HG02852 (cell line): ENCODE results near the gene PXMP4.

Experiments
- ATAC-seq: cut with Tn5 transposase; IDR thresholded peaks from one replicate; pipeline ENCODE4 v1.9.1; 2021; ENCODE audit warnings: mild to moderate bottlenecking, moderate library complexity; ENCODE audit not compliant: unreplicated experiment

Gene PXMP4

DNA sequence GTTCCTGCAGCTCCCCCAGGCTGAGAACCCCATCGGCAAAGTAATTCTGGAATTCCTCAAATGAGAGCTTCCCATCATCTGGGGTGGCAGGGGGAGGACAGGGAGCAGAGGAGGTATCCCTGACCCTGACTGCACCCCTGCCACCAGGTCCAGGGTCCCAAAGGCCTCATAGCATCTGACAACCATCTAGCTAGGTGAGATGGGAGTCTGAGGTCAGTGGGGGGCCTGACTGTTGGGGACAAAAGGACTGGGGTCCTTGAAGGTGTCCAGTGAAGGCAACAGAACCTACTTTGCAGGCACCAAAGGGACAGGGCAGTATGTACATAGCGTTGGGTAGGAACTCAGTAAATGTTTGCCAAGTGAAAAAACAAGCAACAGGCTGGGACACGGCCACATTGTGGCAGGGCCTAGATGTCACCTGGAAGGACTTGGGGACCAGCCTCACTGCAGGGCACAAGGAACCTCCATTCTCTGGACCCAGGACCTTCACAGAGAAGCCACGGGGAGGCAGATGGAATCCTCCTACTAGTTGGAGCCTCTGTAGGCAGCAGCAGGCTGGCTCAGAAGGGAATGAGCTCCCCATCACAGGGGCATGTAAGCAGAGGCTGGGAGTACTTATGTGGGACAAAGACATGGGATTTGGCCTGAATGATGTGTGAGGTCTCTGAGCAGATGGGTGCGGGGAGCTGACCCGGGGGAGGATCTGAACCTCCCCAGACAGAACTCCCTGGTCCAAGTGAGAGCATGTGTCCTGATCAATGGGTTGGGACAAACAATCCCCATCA, 49.2 kb downstream of the PXMP4 start:
- no peak for ATAC-seq

DNA sequence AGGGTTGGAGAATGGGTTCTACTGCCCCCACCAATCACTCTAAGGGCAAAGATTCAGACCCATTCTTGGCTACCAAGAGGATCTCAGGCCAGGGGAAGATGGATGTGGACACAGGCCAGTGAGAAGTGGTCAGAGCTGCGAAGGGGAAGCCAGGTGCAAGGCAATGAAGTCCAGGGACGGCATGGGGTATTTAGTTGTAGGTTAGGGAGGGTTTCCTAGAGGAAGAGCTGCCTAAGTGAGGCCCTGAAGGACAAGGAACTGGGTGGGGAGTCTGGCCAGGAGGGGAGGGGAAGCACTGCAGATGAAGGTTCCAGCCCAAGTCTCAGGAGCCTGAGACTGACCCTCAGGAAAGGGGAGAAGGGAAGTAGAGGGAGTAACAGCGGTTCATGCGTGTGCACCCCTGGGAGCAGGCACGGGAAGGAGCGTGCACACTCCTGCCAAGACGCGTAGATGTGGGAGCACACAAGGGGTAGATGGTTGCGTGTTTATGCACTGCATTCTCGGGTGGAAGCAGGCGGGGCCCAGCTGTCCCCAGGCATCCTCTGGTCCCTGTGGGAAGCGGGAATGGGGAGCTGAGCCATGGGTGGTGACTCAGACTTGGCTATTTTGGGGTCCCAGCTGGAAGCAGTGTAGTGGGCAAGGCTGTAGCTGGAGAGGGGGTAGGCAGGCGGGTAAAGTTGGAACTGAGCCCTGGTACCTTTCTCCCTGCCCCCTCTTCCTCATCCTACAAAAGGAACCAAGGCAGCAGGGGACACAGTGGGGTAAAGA, 50.1 kb downstream of the PXMP4 start:
- no peak for ATAC-seq

DNA sequence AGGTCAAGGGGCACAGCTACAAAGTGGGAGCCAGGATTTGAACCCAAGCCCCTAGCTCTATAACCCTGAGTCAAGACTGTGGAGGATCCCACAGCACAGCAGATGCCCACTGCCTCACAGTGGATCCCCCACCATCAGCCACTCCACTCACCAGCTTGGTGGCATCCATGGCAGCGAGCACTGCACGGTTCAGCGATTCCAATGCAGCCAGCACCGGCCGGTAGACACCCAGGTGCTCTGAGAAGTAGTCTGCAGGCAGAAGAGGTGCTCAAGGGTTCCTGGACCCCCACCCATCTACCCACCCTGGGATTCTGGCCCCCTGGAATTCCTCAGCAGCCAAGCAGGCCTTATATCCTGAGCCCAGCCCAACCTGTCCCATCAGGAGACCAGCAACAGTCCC, 50.9 kb downstream of the PXMP4 start:
- ATAC-seq = no peak

DNA sequence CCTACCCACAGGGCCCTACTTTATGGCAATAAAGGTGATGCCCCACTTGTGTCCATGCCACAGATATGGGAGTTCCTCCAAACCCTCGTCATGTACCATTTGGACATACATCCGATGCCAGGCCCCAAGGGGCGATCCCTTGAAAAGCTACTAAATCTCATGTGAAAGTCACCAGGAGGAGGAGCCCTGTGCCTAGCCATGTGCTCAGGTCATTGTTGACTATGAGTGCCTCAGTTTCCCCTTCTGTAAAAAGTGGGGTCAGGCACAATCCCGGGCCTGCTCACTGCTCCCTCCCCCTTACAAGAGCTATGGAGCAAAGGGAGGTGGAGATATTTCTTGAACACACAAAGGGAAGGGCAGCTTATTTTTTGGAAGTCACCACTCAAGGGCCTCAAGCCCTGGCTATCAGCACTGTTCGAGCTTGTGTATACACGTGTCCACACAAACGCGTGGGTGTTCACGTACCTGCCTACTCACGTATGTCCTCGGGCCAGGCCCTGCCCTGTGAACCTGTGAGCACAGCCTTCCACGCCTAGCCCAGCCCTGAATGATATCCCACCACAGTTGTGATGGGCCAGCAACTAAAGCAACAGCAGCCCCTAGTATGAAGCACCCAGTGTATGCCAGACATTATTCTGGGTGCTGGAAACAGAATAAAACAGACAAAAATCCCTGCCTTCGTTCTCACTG, 51.5 kb downstream of the PXMP4 start:
- ATAC-seq = no peak

DNA sequence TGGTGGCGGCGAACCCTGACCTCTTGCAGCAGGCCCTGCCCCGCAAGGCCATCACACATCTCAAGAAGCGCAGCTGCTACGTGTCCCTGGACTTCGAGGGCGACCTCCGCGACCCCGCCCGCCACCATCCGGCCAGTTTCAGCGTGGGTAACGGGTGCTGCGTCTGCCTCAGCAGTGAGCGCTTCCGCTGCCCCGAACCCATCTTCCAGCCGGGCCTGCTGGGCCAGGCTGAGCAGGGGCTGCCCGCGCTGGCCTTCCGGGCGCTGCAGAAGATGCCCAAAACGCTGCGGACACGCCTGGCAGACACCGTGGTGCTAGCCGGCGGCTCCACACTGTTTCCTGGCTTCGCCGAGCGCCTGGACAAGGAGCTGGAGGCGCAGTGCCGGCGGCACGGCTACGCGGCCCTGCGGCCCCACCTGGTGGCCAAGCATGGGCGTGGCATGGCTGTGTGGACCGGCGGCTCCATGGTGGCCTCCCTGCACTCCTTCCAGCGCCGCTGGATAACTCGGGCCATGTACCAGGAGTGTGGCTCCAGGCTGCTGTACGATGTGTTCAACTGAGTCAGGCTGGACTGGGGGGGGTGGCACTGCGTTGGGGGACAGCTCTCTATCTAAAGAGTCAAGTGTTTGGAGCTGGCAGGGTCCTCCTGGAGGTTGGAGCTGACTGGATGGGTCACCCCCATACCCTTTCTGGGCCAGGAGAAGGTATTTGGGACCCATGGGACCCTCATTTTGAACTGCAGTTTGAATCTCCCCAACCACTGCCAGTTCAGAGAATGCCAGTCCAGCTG, 52.2 kb downstream of the PXMP4 start:
- ATAC-seq = peak; percentile 35

DNA sequence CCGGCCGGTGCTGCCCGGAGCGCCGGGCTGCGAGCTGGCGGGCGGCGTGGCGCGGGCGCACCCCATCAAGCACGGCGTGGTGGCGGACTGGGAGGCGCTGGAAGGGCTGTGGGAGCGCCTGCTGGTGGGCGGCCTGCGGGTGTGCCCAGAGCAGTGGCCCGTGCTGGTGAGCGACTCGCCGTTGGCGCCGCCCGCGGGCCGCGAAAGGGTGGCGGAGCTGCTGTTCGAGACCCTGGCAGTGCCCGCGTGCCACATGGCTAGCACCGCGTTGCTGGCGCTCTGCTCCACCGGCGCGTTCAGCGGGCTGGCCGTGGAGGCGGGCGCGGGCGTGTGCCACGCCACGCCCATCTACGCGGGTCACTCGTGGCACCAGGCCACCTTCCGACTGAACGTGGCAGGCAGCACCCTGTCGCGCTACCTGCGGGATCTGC, 52.9 kb downstream of the PXMP4 start:
- ATAC-seq = peak; percentile 18

DNA sequence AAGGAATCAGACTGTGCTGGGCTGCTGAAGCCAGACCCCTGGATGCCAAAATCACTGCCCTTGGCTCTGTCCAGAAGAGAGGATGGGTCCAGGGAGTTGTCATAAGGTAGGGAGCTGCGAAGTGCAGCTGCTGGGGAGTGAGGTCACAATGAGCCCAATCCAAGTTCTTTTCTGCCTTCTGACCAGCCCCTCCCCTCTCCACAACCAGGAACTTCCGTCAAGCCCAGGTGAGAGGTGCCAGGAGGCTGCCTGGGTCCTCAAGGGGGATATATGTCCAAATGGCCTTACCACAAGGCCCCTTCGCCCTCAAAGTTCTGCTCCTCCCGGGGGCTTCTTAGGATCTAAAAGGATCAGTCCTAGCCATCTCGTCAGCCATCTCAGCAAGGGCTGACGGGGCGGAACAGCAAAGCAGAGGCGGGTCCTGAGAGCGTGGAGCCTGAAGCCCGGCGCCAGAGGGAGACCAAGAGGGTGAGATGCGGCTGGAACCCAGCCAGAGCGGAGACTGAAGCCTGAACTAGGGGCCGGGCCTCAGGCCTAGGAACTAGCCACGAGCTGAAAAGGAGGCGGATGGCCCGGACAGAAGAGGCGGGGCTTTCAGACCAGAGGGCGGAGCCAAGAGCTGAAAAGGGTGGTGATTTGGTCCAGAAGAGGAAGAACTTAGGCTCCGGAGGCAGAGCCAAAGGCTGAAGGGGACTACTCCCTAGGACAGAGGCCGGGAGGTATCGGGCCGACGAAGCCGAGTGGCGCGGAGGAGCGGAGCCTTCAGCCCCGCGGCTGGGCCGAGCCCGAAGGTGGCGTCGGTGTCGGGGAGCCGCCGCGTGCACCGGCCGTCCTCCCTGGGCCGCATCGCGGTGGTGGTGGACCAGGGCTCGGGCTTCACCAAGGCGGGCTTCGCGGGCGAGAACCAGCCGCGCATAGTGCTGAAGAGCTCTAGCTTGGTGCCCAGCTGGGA, 53.5 kb downstream of the PXMP4 start, which contains the start of gene ACTL10:
TSS of gene ACTL10 (plus strand) at position 651 of the 952 bp plus-strand sequence. CDS start 555 bp downstream, outside the sequence.
- peak; percentile 60 for ATAC-seq

DNA sequence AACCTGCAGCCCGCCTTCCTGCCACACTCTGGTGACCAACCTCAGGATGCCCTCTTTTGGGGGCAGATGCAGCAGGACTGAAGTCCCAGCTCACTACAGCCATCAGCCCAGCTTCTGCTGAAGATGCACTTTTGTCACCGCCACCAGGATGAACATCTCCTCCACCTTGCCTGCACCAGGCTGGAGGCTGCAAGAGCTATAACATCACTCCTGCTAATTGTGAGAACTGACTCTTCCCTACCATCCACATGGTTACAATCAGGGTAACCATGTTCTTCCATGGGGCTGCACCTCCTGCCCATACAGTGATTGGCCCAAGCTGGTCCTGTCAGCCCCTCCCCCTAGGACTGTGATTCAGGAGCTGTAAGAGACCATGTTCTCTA, 55.4 kb downstream of the PXMP4 start:
- ATAC-seq = no peak

DNA sequence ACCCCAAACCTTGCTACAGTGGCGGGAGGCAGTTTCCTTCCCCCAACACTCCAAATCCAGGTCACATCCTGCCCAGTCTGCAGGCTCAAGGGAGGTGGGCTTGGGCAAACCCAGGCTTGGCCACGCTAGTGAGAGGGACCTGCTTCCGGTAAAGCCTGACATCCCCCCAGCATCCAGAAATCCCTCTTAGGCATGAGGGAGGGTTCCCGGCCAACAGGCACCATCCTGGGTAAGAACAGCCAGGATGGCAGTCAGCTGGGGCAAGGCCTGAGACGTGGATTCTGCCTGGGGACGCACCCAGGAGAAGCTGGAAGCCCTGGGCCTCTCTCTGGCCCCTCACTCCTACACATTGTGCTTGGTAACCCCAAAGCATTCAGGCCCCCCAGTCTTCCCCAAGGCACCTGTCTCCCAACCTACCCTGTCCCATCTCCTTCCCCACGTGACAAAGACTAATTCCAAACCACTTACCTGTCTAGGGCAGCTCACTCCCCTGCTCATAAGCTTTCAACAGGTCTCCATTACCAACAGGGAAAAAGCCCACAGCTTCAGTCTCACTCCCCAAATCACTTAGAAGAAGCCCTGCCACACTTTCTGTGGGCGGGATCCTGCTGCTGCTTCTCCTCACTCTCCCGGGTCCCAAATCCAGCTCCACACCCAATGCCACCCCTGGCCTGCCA, 55.9 kb downstream of the PXMP4 start:
- no peak for ATAC-seq

DNA sequence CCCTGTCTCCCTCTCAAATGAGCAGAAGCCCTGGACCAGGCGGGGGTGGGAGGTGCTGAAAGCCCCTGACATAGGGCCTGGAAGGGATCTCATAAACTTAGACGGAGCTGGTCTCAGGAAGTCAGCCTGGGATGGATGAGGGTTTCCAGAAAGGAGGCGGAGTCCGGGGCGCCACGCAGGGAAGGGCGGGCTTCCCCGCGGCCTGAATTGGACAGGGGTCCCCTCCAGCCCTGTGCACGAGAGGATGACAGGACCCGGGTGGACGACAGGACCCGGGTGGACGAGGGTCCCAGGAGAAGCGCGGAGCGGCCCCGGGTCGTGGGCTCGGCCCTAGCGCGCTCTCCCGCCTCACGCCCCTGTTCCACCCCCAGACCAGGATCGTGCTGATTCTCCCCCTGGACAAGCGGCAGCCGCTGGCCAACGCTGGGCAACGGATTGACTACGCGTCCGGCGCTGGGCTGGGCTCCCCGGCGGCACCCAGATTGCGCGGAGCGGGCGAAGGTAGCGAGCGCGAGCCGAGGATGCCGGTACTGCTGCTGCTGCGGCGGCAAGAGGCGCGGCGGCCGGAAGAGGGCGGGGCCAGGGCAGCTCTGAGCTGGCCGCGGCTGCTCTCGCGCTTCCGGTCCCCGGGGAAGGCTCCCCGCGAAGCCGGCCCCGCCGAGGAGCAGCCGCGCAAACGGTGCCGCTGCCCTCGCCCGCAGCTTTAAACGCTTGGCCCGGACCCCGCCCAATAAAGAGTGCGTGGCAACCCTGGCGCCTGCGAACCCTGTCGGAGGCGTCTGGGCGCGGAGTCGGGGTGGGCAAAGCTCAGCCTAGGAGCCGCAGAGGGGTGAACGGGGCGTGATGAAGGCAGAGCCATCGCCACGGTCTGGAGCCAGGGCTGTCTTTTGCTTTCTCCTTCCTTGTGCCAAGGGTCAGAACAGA, 56.7 kb downstream of the PXMP4 start:
- peak; percentile 43 for ATAC-seq

DNA sequence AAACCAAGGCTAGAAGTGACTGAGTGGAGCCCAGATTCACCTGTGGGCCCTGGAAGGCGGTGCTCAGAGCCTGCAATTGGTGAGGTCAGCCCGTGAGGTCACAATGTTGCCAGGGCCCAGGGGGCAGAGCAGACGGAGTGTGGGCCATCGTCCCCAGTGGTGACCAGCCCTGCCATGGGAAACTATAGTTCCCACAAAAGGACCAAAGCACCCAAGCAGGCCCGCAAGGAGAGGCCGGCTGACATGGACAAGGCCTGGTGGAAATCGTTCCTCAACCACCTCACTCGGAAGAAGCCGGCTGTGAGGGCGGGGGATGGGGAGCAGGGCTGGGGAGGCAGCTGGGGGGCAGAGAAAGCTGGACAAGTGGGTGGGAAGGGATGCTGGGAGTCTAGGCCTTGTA, 57.9 kb downstream of the PXMP4 start, which contains the start of gene C20orf144:
TSS of gene C20orf144 (plus strand) at position 156 of the 400 bp plus-strand sequence. CDS start at position 175, 19 bp downstream.
- no peak for ATAC-seq

DNA sequence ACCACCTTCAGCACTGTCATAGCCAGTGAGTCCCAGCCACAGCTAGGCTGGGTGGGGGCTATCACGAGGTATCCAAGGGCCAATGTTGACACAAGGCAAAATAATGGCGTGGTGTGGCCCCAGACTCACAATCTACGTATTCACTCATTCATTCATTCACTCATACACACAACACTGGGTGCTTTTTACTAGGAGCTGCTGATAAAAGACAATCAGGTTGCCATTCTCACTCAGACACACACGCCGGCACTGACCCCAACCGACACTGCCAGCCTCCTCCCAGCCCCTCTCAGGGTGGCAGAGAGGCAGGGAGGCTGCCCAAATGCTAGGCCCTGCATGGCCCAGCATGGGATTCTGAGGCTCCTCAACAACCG, 59.4 kb downstream of the PXMP4 start:
- no peak for ATAC-seq

DNA sequence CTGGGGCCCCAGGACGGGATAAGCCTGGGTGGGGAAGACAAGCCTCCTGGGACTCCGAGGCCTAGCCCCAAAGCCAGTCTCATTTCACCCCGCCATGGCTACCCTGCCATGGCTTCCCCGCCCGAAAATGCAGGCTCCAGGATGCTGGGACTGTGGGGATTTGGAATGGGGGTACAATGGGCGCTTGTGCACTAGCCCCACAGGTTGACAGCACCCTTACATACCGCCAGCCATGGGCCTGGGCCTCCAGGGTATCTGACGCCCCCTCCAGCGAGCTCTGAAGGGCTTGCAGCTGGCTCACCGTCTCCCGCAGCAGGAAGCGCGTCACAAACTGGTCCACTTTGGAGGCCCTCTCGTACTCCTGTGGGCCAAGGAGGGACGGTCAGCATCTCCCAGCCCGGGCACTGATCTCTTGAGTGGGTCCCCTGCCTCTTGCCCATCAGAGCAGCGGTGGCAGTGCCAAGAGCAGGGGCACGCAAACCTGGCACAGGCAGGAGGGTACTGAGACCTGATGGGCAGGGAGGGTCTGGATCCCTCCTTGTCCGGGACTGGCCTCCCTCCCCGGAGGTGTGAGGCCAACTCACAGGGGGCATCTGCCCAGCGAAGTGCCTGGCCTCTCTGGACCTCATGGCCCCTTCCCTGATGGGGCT, 60.0 kb downstream of the PXMP4 start:
- no peak for ATAC-seq

DNA sequence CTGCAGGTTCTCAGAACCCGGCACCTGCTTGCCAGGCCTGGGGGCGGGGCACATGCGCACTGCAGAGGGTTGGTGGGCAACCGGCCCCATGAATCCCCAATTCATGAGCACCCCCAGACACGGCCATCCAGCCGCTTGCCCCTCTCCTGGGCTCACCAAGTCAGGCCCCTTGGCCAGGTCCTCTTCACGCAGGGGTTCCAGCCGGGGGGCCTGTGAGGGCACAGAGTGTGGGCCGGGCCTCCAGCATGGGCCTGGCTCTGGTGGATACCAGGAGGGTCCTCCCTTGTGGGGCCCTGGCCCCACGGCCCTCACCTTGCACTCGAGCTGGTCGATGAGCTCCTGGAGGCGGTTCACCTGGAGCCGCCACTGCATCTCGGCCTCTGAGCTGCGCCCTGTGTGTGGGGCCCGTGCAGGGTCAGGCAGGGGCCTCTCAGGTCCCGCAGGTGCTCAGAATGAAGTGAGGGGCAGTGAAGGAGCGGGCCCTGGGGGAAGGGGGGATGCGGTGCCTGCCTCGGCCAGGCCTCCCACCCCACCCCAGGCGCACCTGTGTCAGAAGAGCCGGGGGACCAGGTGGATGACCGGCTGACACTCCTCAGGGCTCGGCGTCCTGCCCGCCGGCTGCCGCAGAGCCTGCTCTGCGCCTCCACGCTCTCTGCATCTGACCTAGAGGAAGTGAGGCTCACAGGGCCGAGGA, 60.6 kb downstream of the PXMP4 start:
- no peak for ATAC-seq

DNA sequence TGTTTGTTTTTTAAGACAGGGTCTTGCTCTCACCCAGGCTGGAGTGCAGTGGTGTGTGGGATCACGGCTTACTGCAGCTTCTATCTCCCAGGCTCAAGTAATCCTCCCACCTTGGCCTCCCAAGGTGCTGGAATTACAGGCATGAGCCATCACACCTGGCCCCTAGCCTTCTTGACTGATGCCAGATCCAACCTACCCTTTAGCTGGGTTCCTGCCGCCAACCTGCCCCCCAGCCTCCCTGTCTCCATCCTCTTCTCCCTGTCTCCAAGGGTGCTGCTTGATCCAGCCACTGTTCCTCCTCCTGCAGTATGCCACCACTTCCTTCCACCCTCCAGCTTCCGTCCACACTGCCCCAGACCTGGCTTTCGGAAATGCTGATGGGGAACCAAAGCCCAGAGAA, 61.2 kb downstream of the PXMP4 start:
- ATAC-seq = no peak

DNA sequence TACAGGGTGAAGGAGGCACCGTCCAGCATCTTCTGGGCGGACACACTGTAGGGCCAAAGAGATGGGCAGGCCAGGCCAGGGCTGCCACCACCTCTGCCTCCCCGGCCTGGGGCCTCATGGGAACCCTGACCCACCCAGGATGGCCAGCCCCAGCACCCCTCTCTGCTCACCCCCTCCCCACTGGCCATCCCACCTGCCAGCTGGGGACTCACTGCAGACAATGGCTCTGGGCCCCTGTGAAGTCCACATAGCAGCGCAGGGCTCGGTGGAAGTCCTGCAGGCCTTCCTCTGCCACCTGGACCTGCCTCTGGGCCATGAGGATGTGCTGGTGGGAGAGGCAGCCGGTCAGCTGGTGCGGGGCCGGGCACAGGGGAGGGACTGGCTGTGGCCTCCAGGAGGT, 61.6 kb downstream of the PXMP4 start:
- ATAC-seq = no peak

DNA sequence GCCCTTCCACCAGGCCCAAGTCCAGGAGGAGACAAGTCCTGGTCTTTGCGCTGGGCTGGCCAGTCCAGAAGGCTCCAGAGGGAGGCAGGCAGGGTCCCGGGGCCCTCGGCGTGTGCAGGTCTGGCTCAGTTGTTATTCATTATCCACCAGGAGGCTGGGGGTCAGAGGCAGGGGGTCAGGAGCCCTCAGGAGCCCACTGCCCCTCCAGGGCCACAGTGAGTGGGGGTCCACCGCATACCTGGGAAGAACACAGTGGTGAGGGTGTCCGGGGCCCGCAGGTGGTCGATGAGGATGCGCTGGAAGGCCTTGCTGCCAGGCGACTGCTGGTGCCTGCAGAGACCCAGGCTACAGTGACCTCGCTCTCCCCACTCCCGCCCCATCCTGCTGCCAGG, 62.4 kb downstream of the PXMP4 start:
- ATAC-seq = no peak
